OCI-LY7 (cell line): ENCODE measurements around the gene CBR3. TPM values are rescaled to one million over a fixed set of nuclear protein-coding genes. Genes with fewer than 3 reads are reported as not detected.

Source experiments
- BruUV-seq: library from RNA; stranded (reverse); fragments of 400-500 nt; replicated peaks from 2 replicates; lab custom pipeline; 2021; lab: Mats Ljungman, UMichigan
- CTCF ChIA-PET: fragments of 300-600 bp; sonication (Branson Sonifier 250); formaldehyde crosslinking; loops from one replicate; lab custom pipeline; 2022; ENCODE audit warnings: antibody characterized with exemption; ENCODE audit not compliant: unreplicated experiment; lab: Charles Lee
- POLR2A ChIA-PET: fragments of 300-600 bp; sonication (Branson Sonifier 250); formaldehyde crosslinking; loops from one replicate; lab custom pipeline; 2022; ENCODE audit warnings: antibody characterized with exemption; lab: Charles Lee
- DNase-seq: peaks from one replicate; pipeline ENCODE4 v3.0.0-alpha.2; 2015; ENCODE audit warnings: low spot score
- H2AFZ ChIP-seq: fragments of 200-600 bp; sonication (generic), shearing (Covaris generic); 2 replicates; pipeline ENCODE4 v1.6.1; 2014; ENCODE audit warnings: mild to moderate bottlenecking, antibody characterized with exemption, low read length, moderate library complexity
- H3K27ac ChIP-seq: fragments of 200-600 bp; sonication (generic); 2 replicates; pipeline ENCODE4 v1.5.1; 2014; ENCODE audit warnings: mixed run types, low read depth, mild to moderate bottlenecking, moderate library complexity, low read length, inconsistent platforms; ENCODE audit not compliant: poor library complexity, severe bottlenecking
- H3K36me3 ChIP-seq: fragments of 200-600 bp; sonication (generic); 2 replicates; pipeline ENCODE4 v1.6.1; 2014; ENCODE audit warnings: mild to moderate bottlenecking, antibody characterized with exemption, low read length, moderate library complexity, mixed read lengths; ENCODE audit not compliant: insufficient read depth
- H3K4me1 ChIP-seq: fragments of 200-600 bp; sonication (generic); 2 replicates; pipeline ENCODE4 v1.5.1; 2014; ENCODE audit warnings: mild to moderate bottlenecking, low read length; ENCODE audit not compliant: insufficient read depth, poor library complexity, severe bottlenecking
- H3K4me2 ChIP-seq: fragments of 200-600 bp; sonication (generic); 2 replicates; pipeline ENCODE4 v1.6.1; 2014; ENCODE audit warnings: mild to moderate bottlenecking, low read length
- H3K4me3 ChIP-seq: fragments of 200-600 bp; sonication (generic); 2 replicates; pipeline ENCODE4 v1.5.1; 2014; ENCODE audit warnings: mild to moderate bottlenecking, low read depth, low read length; ENCODE audit not compliant: poor library complexity, severe bottlenecking
- H3K79me2 ChIP-seq: fragments of 200-600 bp; sonication (generic); 2 replicates; pipeline ENCODE4 v1.6.1; 2016; ENCODE audit warnings: low read depth, mild to moderate bottlenecking, low read length, moderate library complexity, mixed read lengths; ENCODE audit not compliant: insufficient read depth
- H3K9me2 ChIP-seq: fragments of 200-600 bp; sonication (generic); 2 replicates; pipeline ENCODE4 v1.6.1; 2016; ENCODE audit warnings: mild to moderate bottlenecking, low read length, mixed read lengths; ENCODE audit not compliant: insufficient read depth
- H3K9me3 ChIP-seq: fragments of 200-600 bp; sonication (generic); 2 replicates; pipeline ENCODE4 v1.6.1; 2014; ENCODE audit warnings: mild to moderate bottlenecking, mixed run types, low read length, mixed read lengths
- H4K20me1 ChIP-seq: fragments of 200-600 bp; sonication (generic); 2 replicates; pipeline ENCODE4 v1.6.1; 2014; ENCODE audit warnings: mild to moderate bottlenecking, antibody characterized with exemption, low read length, moderate library complexity, mixed read lengths; ENCODE audit not compliant: insufficient read depth
- CTCF ChIP-seq: fragments of 200-600 bp; sonication (generic); conservative IDR thresholded peaks from 2 replicates; pipeline ENCODE4 v1.5.1; 2014; ENCODE audit warnings: mild to moderate bottlenecking, antibody characterized with exemption, low read length, moderate library complexity, mixed read lengths
- EZH2phosphoT487 ChIP-seq: fragments of 200-600 bp; sonication (generic); IDR thresholded peaks from 2 replicates; pipeline ENCODE4 v1.6.1; 2018; ENCODE audit warnings: low read depth, borderline replicate concordance, mild to moderate bottlenecking, mixed run types, antibody characterized with exemption, low read length, moderate library complexity, mixed read lengths
- intact Hi-C: fragments of 100-400 bp; cut with micrococcal nuclease; formaldehyde crosslinking; loops from one replicate; pipeline ENCODE4 v1.10.0; 2022; ENCODE audit not compliant: unreplicated experiment
- total RNA-seq, 2 experiments: library from RNA; depleted of rRNA in 1 of 2; stranded (reverse); fragments of >200 nt in 1 of 2; shearing (Covaris generic) in 1 of 2; gene quantifications; 2 replicates each; pipeline ENCODE4 v1.2.3, GENCODE V29; 2014 to 2022

CBR3 gene
- total RNA-seq, 2 experiments from 2014 or later = not detected

- no peak overlapping the region for H3K27ac ChIP-seq
- no peaks in the 10 kb centered on the region for H3K9me2 ChIP-seq
- H3K9me3 ChIP-seq = no peaks in the 10 kb centered on the region
- intact Hi-C loops = no loop called here
- no TSS peak for BruUV-seq
- H3K79me2 ChIP-seq = no peaks in the 10 kb centered on the region
- no peaks in the 10 kb centered on the region for H3K36me3 ChIP-seq
- H3K4me1 ChIP-seq = no peaks in the 10 kb centered on the region
- no peak overlapping the region for H3K4me2 ChIP-seq
- DNase-seq = no peak
- TF ChIP-seq CTCF = no peak
- TF ChIP-seq EZH2phosphoT487 = no peak
- ChIA-PET POLR2A (interaction anchor here (0.6 kb wide), 1 partner anchor 93 kb away, joined by 3 read pairs; no protein-coding TSS in a partner anchor), CTCF (no interaction called here)
- no peaks in the 10 kb centered on the region for H4K20me1 ChIP-seq
- no peak overlapping the region for H3K4me3 ChIP-seq
- H2AFZ ChIP-seq = no peak overlapping the region
Observed at GRCh38 chr21:36171741-36172331, 37.0 kb downstream of the CBR3 start.

- H3K4me2 ChIP-seq = no peak overlapping the region
- no peak for DNase-seq
- H3K9me2 ChIP-seq = no peaks in the 10 kb centered on the region
- intact Hi-C loops = no loop called here
- no TSS peak for BruUV-seq
- POLR2A ChIA-PET = interaction anchor here (0.7 kb wide), 1 partner anchor 55 kb away, joined by 4 read pairs; no protein-coding TSS in a partner anchor
- no peaks in the 10 kb centered on the region for H3K79me2 ChIP-seq
- CTCF ChIA-PET = no interaction called here
- no peak overlapping the region for H3K27ac ChIP-seq
- no peaks in the 10 kb centered on the region for H4K20me1 ChIP-seq
- no peak overlapping the region for H2AFZ ChIP-seq
- H3K36me3 ChIP-seq = no peaks in the 10 kb centered on the region
- TF ChIP-seq CTCF (no peak), EZH2phosphoT487 (no peak)
- H3K9me3 ChIP-seq = no peaks in the 10 kb centered on the region; the same call in 1 of the 2 replicates
- no peak overlapping the region for H3K4me3 ChIP-seq
- H3K4me1 ChIP-seq = peaks cover 12% of the 10 kb centered on the region
Observed at GRCh38 chr21:36174780-36175179, 39.9 kb downstream of the CBR3 start.
